Measurements from ENCODE around the gene HKDC1.
"Not testable (repeated sequence)": the region's sequence is repeated elsewhere in the genome, so short reads cannot be mapped to it uniquely, and the experiment has no call there.

DNA sequence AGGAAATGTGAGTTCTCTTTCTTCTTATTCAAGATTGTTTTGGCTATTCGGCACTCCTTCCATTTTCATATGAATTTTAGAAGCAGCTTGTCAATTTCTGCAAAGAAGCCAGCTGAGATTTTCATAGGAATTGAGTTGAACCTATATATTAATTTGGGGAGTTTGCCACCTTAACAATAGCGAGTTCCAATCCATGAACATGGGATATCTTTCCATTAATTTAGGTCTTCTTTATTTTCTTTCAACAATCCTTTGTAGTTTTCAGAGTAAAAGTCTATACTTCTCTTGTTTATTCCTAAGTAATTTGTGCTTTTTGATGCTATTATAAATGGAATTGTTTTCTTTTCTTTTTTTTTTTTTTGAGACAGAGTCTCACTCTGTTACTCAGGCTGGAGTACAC lies 31.3 kb downstream of the HKDC1 start:
- not testable (repeated sequence) for TF ChIP-seq EZH2 (IDR thresholded peaks at IDR 0.05; ENCODE audit: insufficient read depth, poor library complexity, severe bottlenecking); EZH2phosphoT487 (IDR thresholded peaks at IDR 0.05; ENCODE audit: insufficient read depth, low read depth)

All from GM23248 (cell line).